ENCODE results near the gene TOR1AIP1. TPM values are rescaled to one million over a fixed set of nuclear protein-coding genes. Genes with fewer than 3 reads are reported as not detected.
A peak's percentile ranks its signal among the peaks of the same experiment; 100 is the strongest.

The TOR1AIP1 gene
- total and polyA plus RNA-seq, 2 of the 4 experiments (the other 2 are of a cell fraction), result 20.7 to 64.5 TPM

GRCh38 chr1:179917601-179918429 is 35.7 kb downstream of the TOR1AIP1 start:
- Histone ChIP-seq H4K91ac (ENCODE audit: insufficient read depth, low read depth, low read length) (no peak overlapping the region), H3K27ac (ENCODE audit: insufficient read depth, low read length) (no peak overlapping the region), H3K27me3 (ENCODE audit: control insufficient read depth, insufficient read depth, low read length) (no peaks in the 10 kb centered on the region), H2AK9ac (replicated peaks; ENCODE audit: low read depth, low read length, poor library complexity) (no peak overlapping the region), H3K36me3 (ENCODE audit: control insufficient read depth, insufficient read depth, low read length) (peaks cover 21% of the 10 kb centered on the region), H2BK20ac (ENCODE audit: low read depth, low read length) (no peak overlapping the region), H3K9me1 (ENCODE audit: insufficient read depth, low read length) (no peaks in the 10 kb centered on the region; the same call in 1 of the 2 replicates), H3K56ac (ENCODE audit: extremely low read depth, insufficient read depth, low read length) (no peak overlapping the region), H3K9me3 (ENCODE audit: control insufficient read depth, insufficient read depth, low read length) (no peaks in the 10 kb centered on the region), H3K79me1 (ENCODE audit: low read depth in 1 of 2, low read length in 2 of 2) (no peaks in the 10 kb centered on the region), H2BK15ac (ENCODE audit: low read depth, low read length) (no peak overlapping the region), H3K14ac (replicated peaks; ENCODE audit: low read depth, low read length) (no peak overlapping the region), H2BK120ac (ENCODE audit: low read depth, low read length) (no peak overlapping the region), H4K20me1 (ENCODE audit: insufficient read depth, low read length) (no peaks in the 10 kb centered on the region), H3K4me3 (ENCODE audit: insufficient read depth, low read depth, low read length) (no peak overlapping the region), H3K4me1 (ENCODE audit: control insufficient read depth, insufficient read depth, low read length) (no peaks in the 10 kb centered on the region), H4K5ac (ENCODE audit: low read depth, low read length) (no peak overlapping the region), H3K23ac (ENCODE audit: low read depth, low read length) (no peak overlapping the region), H3K4me2 (ENCODE audit: low read depth, low read length) (no peak overlapping the region), H2AK5ac (ENCODE audit: low read depth, low read length) (no peak overlapping the region), H3K9ac (ENCODE audit: low read depth, low read length) (no peak overlapping the region), H2BK5ac (ENCODE audit: low read depth, low read length, poor library complexity, severe bottlenecking) (no peak overlapping the region), H4K8ac (ENCODE audit: low read depth in 2 of 2, low read length in 2 of 2) (no peak overlapping the region), H3K4ac (ENCODE audit: low read depth, low read length) (no peak overlapping the region), H2AFZ (replicated peaks; ENCODE audit: low read length, poor library complexity) (no peak overlapping the region), H3K18ac (ENCODE audit: low read depth, low read length) (no peak overlapping the region)
- intact Hi-C loops (cut with micrococcal nuclease), result no loop called here
- TSS peak; percentile 67 for BruUV-seq (replicated peaks)
- ChIA-PET CTCF (interaction anchor here (1.2 kb wide), 1 partner anchor 50 kb away, joined by 3 read pairs; no protein-coding TSS in a partner anchor), POLR2A (ENCODE audit: unreplicated experiment) (no interaction called here)
- TF ChIP-seq BHLHE40 (IDR thresholded peaks at IDR 0.05; ENCODE audit: low read depth, low read length) (no peak), RCOR1 (IDR thresholded peaks at IDR 0.05; ENCODE audit: insufficient replicate concordance, low read length) (no peak), USF2 (IDR thresholded peaks at IDR 0.05; ENCODE audit: low read depth, low read length) (no peak), CEBPB (IDR thresholded peaks at IDR 0.05; ENCODE audit: low read depth, low read length) (no peak), RFX5 (IDR thresholded peaks at IDR 0.05; ENCODE audit: low read depth, low read length) (no peak), CHD1 (IDR thresholded peaks at IDR 0.05; ENCODE audit: low read depth, low read length) (no peak), POLR2A (IDR thresholded peaks at IDR 0.05; ENCODE audit: low read depth, low read length) (no peak), NFE2L2 (IDR thresholded peaks at IDR 0.05; ENCODE audit: low read depth, low read length) (no peak), MXI1 (IDR thresholded peaks at IDR 0.05; ENCODE audit: borderline replicate concordance, low read depth, low read length) (no peak), MAZ (IDR thresholded peaks at IDR 0.05; ENCODE audit: borderline replicate concordance, low read depth, low read length) (no peak), FOS (IDR thresholded peaks at IDR 0.05; ENCODE audit: low read depth, low read length) (no peak)
- ATAC-seq (ENCODE audit: low read depth) (no peak), DNase-seq (no peak)
- in situ Hi-C loops (cut with MboI; ENCODE audit: low sequenced_read_pairs), result no loop called here
- dilution Hi-C loops (cut with HindIII; ENCODE audit: low sequenced_read_pairs, unreplicated experiment), result no loop called here
- 100% methylated on average over 3 of the region's 10 CpGs; no CpG with 5 or more reads in 1 of the 2 experiments for WGBS, 2 experiments (ENCODE audit: extremely low coverage in 2 of 2, insufficient read length in 1 of 2)

All from IMR-90 (cell line).